Measurements from ENCODE around the gene STMN1.

Gene STMN1

GRCh38 chr1:25890239-25891034, 15.8 kb downstream of the STMN1 start:
- DNase-seq = no peak

GRCh38 chr1:25889470-25889869, 16.7 kb downstream of the STMN1 start:
- DNase-seq = no peak

GRCh38 chr1:25888426-25888987, 17.7 kb downstream of the STMN1 start:
- no peak for DNase-seq

- no peak for DNase-seq
Measured at GRCh38 chr1:25885602-25886001, 20.6 kb downstream of the STMN1 start.

DNA sequence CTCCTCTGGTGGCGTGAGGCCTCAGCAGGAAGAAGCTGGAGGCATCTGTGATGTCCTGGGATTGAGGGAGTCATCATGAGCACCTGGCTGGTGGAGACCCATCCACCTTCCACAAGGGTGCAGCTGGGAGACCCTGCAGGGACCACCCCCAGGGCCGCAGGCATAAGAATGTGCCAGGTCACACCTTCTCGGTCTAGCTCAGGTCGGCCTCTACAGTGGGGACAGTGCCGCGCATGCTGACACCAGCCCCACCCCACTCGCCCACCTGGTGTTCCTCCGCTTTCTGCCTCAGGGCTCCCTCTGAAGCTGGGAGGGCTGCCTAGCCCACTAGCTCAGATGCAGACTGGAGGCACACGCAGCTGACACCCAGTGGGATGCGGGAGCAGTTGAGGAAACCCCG, 25.0 kb downstream of the STMN1 start:
- no peak for DNase-seq

GRCh38 chr1:25880518-25880917, 25.7 kb downstream of the STMN1 start:
- DNase-seq = no peak

- DNase-seq = no peak
Measured at GRCh38 chr1:25879675-25880074, 26.5 kb downstream of the STMN1 start.

DNA sequence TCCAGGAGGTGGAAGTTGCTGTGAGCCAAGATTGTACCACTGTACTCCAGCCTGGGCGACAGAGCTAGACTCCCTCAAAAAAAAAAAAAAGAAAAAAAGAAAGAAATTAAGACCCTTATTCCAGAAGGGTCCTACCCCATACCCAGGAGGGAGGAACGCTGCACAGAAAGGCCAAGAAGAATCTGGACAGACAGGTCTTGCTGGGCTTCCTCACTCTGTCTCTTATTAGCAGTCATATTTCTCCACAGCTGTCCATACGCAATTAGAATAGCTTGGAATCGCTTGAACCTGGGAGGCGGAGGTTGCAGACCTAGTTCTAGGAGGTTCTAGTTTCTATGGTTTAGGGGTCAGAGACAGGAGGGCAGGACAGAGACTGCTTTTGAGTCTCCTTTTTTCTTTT, 27.5 kb downstream of the STMN1 start:
- no peak for DNase-seq

- DNase-seq = no peak
Measured at GRCh38 chr1:25877155-25877554, 29.1 kb downstream of the STMN1 start.

DNA sequence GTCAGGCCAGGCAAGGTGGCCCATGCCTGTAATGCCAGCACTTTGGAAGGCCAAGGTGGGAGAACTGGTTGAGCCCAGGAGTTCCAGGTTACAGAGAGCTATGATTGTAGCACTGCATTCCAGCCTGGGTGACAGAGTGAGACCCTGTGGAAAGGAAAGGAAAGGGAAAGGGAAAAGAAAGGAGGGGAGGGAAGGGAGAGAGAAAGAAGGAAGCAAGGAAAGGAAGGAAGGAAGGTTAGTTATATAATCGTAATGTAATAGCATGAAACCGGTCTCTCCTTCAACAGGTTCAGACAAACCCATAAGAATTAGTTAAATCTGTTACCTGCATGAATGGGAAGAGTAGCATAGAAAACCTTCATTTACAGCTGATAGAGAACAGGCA, 29.5 kb downstream of the STMN1 start:
- DNase-seq = no peak

- DNase-seq = no peak
Measured at GRCh38 chr1:25875856-25876692, 30.1 kb downstream of the STMN1 start.

DNA sequence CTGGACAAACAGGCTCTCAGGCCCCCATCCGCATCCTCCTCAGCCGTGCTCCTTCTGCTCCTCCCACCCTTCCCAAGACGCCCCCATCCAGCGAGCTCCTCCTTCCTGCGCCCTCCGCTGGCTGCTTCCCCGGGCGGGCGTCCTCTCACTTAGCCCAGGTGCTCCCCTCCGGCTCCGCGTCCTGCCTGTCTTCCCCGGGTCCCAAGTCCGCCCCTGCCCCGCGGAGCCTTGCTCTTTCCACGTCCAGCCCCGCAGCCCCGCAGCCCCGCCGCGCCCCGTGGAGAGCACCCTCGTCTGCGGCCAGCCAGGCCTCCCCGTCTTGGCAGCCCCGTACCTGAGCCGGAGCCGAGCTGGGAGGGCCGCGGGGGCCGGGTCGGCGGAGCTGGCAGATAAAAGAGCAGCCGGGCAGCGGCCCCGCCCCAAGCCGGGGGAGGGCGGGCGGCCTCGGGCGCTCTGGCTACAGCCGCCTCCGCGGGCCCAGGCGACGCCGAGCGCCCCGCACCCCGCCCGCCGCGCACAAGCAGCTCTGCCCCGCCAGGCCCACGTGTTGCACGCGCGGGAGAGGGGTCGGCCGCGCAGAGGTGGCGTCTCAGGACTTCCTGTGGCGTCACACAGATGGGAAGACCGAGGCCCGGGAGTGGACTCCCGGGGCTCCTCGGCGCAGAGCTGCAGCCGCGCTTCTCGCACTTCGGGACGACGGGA, 30.9 kb downstream of the STMN1 start, which contains the start of gene PAQR7:
Gene PAQR7 (minus strand): TSS at position 555 of the 702 bp plus-strand sequence. CDS start 11,869 bp downstream, outside the sequence.
- peak; percentile 45 for DNase-seq

- DNase-seq = no peak
Measured at GRCh38 chr1:25874635-25875153, 31.5 kb downstream of the STMN1 start.

GRCh38 chr1:25874209-25874608, 32.0 kb downstream of the STMN1 start:
- no peak for DNase-seq

- no peak for DNase-seq
Measured at GRCh38 chr1:25873120-25873519, 33.1 kb downstream of the STMN1 start.

DNA sequence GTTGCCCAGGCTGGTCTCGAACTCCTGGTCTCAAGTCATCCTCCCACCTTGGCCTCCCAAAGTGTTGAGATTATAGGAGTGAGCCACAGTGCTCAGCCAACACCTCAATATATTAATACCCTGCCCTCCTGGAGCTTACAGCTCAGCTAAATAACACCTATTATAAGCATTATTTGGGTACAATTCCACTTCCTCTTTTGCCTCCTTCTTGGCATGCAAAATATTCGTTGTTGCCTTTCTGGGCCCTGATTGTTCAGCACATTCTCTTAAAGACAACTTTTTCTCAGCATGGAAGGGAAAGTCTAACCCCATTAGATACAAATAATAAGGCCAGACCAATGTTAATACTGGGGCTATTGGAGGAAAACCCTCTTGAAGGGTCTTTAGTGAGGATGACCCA, 33.5 kb downstream of the STMN1 start:
- DNase-seq = no peak

- DNase-seq = no peak
Measured at GRCh38 chr1:25871704-25872494, 34.3 kb downstream of the STMN1 start.

DNA sequence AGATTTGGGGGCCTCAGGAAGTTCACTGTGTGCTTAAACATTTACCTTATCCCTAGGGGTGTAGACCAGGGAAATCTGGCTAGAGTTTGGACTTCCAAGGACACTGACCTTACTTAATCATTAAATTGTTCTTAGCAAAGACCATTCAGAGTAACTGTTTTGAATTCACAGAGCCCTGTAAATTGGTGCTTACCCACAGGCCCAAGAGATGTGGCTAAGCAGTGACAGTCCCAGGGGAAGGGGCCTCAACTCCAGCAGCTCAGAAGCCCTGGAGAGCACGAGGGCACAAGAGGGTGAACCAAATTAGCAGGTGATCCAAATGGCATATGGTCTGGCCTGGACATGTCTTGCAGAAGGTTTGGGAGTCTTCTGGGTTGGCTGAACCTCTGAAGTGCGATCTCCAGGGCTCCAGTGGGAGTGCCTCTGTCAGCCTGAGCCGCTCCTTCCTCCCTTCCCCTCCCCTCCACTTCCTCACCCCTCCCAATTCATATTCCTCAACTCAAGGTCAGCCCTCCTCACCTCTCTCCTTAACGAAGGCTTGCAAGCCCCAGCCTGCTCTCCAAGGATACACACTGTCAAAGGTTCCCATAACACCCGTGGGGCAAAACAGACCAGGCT, 35.0 kb downstream of the STMN1 start:
- no peak for DNase-seq

- DNase-seq = no peak
Measured at GRCh38 chr1:25870614-25871013, 35.6 kb downstream of the STMN1 start.

DNA sequence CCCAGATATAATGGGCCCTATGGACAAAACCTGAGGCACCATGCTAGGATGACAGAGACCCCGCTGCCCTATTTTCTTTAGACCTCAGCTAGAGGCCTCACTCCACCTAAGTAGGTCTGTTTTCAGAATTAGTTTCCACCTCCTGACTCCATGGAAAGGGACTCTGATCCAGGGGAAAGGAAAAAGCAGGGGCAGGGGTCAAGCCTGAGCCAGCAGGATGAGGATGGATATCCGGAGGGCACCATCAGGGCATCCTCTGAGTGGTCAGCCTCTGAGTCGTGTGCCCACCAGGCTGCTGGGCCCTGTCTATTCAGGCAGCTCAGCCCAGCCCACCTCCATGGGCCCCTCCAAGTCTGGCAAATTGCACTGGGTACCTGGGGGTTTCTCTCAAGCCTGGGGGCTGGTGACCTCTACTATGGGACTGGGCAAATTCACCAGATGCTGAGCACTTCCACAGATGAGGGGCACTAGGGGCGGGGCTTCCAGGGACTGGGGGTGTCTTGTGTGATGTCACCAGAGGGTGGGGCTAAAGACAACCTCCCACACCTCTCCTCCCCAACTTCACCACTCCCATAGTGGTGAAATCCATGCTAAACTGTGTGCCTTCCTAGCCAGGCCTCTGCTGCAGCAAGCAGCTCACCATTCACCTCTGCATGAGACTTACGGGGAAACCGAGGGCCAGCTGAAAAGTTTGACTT, 36.2 kb downstream of the STMN1 start:
- no peak for DNase-seq
